ENCODE results near the gene RCAN3.
A peak's percentile ranks its signal among the peaks of the same experiment; 100 is the strongest.
"Not testable (repeated sequence)": the region's sequence is repeated elsewhere in the genome, so short reads cannot be mapped to it uniquely, and the experiment has no call there.

Gene RCAN3

GRCh38 chr1:24486331-24487065 is 16.1 kb upstream of the RCAN3 start:
- no peak for DNase-seq (ENCODE audit: low read depth)

GRCh38 chr1:24487455-24487854 is 15.2 kb upstream of the RCAN3 start:
- DNase-seq (ENCODE audit: low read depth) = no peak

GRCh38 chr1:24488159-24488558 is 14.5 kb upstream of the RCAN3 start:
- not testable (repeated sequence) for DNase-seq (ENCODE audit: low read depth)

GRCh38 chr1:24489674-24490073 is 13.0 kb upstream of the RCAN3 start:
- no peak for DNase-seq (ENCODE audit: low read depth)

- DNase-seq (ENCODE audit: low read depth) = no peak
These were observed 12.4 kb upstream of the RCAN3 start for GRCh38 chr1:24490101-24490781.

GRCh38 chr1:24491577-24492360 is 10.9 kb upstream of the RCAN3 start:
- DNase-seq (ENCODE audit: low read depth) = no peak

- not testable (repeated sequence) for DNase-seq (ENCODE audit: low read depth)
These were observed 9.7 kb upstream of the RCAN3 start for GRCh38 chr1:24492935-24493334.

- no peak for DNase-seq (ENCODE audit: low read depth)
These were observed 8.9 kb upstream of the RCAN3 start for GRCh38 chr1:24493785-24494184.

- no peak for DNase-seq (ENCODE audit: low read depth)
These were observed 4.0 kb upstream of the RCAN3 start for GRCh38 chr1:24498589-24498988.

- DNase-seq (ENCODE audit: low read depth) = no peak
These were observed 2.1 kb upstream of the RCAN3 start for GRCh38 chr1:24500448-24501048.

GRCh38 chr1:24501371-24502064 is 1.1 kb upstream of the RCAN3 start:
- DNase-seq (ENCODE audit: low read depth) = no peak

- DNase-seq (ENCODE audit: low read depth) = peak; percentile 46
These were observed 449 bp upstream of the RCAN3 start for GRCh38 chr1:24502065-24502708.

GRCh38 chr1:24503059-24503751 is 569 bp downstream of the RCAN3 start:
- no peak for DNase-seq (ENCODE audit: low read depth)

GRCh38 chr1:24503870-24504523 is 1.4 kb downstream of the RCAN3 start:
- DNase-seq (ENCODE audit: low read depth) = no peak

GRCh38 chr1:24504560-24504959 is 1.9 kb downstream of the RCAN3 start:
- DNase-seq (ENCODE audit: low read depth) = no peak

- DNase-seq (ENCODE audit: low read depth) = no peak
These were observed 3.2 kb downstream of the RCAN3 start for GRCh38 chr1:24505816-24506215.

GRCh38 chr1:24506691-24507381 is 4.2 kb downstream of the RCAN3 start:
- no peak for DNase-seq (ENCODE audit: low read depth)

GRCh38 chr1:24507405-24507804 is 4.8 kb downstream of the RCAN3 start:
- no peak for DNase-seq (ENCODE audit: low read depth)

- DNase-seq (ENCODE audit: low read depth) = no peak
These were observed 6.3 kb downstream of the RCAN3 start for GRCh38 chr1:24508911-24509310.

- DNase-seq (ENCODE audit: low read depth) = no peak
These were observed 11.1 kb downstream of the RCAN3 start for GRCh38 chr1:24513706-24514105.
